Muscle of back (tissue), 11 donors: ENCODE measurements around the gene ARHGAP15. TPM values are rescaled to one million over a fixed set of nuclear protein-coding genes. Genes with fewer than 3 reads are reported as not detected.

Experiments used
- DNase-seq, 3 donors: peaks; one replicate each; pipeline versions ENCODE4 v3.0.0 to v3.0.0-alpha.2; 2013
- polyA plus RNA-seq, 10 donors: library from polyadenylated mRNA; unstranded; fragments of 120-200 nt; gene quantifications; one replicate each; pipeline ENCODE4 v1.2.1, GENCODE V29; 2013; ENCODE audit not compliant: insufficient read length in 10 of 10

The ARHGAP15 gene
- polyA plus RNA-seq, 10 donors = 6.3 to 14.6 (median 10.2) TPM

DNA sequence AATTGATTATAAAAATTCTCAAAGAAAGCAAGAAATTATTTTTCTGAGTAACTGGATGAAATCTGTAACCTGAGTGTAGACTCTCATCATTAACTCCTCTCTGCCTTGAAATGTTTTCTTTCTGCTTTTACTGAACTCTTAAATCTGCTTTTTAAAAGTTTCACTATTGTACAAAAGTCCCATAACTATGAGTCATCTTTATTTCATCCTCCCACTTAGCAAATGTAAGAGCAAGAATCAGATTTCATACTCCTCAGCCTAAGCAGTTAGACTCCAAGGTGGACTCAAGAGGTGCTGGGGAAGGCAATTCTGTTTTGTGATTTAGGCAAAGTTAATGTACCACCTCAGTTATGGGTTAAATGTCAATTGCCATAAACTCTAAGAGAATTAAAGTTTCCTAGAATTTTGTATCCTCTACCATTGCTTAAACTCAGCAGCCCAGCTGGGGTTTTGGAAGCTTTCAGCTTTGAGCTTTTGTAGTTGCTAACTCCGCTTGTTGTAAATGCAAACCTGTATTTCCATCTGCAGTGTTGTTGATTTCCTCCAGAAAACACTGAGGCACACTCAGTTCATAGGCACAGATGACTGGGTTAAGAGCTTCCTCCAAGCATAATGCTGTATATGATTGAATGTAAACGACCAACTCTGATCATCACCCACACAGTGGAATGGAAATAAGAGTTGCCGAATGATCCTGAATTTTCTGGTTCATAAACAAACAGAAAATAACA, 268.8 kb downstream of the ARHGAP15 start:
- peak in 2 of 3 donors; percentile 11 to 54 for DNase-seq

DNA sequence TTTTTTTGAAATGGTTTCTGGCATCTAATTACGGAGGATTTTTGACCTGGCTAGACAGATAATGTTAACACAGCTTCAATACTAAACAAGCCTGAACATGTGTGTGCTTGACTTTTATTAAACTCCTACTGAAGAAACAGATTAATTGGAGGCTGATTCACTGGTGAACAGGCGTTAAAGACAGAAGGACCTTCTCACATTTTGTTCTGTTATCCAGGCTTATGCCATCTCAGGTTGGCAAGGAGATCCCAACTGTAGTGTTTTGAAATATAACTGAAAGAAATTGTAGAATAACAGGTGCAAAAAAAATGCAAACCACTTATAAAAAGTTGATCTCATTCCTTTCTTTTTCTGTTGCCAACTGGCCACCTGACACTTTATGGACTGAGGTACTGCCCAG, 269.6 kb downstream of the ARHGAP15 start:
- DNase-seq = peak in 2 of 3 donors; percentile 7 to 27

GRCh38 chr2:143399631-143400069, 270.4 kb downstream of the ARHGAP15 start:
- no peak for DNase-seq

DNA sequence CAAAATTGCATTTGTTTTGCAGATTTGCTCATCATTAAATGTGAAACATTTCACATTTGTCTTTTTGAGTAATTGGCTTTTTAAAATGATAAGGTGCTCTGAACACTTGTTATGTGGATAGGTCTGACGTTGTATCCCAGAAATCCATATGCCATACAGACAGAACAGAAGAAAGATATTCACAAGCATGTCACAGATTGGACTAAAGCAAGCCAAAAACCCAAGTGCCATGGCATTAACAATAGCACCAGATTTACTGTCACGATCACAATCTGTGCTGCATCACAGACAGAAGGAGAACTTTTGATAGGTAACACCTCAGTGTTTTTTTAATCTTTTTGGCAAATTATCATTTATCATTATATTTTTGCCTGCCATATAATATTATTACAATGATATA, 272.6 kb downstream of the ARHGAP15 start:
- DNase-seq = no peak

GRCh38 chr2:143402451-143402850, 273.2 kb downstream of the ARHGAP15 start:
- DNase-seq = no peak

DNA sequence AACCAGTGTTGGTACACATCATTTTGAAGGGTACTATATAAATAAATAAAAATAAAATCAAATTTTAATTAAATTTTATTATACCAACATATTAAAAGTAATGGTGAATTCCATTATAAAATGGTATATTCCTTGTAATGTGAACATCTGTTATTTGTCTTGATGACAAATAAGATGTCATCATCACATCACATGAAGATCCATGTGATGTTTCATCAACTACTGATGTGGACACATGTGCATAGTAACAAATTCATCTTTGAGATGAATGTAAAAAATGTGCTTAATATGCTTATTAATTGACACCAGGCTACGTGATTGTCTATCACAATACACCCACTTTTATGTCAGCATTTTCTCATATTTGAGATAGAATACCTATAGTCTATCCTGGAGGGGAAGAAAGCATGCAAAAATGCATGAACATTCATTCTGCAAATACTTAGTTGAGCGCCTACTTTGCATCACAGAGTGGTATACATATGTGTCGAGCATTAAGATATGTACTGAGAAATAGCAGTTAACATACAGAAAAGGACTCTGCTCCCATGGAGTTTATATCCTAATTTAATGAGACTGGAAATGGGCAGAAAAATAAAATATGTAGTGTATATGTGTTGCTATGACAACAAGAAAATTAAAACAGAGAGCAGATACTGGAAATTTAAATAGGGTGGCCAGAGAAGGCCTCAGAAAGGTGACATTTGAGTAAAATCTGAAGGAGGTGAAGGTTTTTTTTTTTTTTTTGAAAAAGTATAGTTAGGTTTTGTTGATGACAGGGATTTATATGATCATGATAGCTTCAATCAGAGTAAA, 281.1 kb downstream of the ARHGAP15 start:
- no peak for DNase-seq

GRCh38 chr2:143415571-143415970, 286.4 kb downstream of the ARHGAP15 start:
- no peak for DNase-seq

DNA sequence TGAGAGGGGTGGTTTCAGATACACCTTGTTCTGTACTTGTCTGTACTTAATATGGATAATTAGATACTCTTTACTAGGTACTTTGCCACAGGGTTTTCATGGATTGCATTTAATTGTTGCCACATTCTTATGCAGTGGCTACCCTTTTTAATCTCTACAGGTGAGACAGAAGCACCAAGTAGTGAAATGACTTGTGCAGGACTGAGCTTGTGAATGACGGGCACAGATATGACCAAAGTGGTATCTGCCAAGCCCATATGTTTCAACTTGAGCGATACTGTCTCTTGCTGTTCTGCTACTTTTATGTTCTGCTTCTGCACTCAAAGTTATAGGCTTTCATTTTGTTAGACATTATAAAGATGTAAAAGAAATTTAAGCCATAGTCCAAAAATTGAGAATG, 288.2 kb downstream of the ARHGAP15 start:
- no peak for DNase-seq

DNA sequence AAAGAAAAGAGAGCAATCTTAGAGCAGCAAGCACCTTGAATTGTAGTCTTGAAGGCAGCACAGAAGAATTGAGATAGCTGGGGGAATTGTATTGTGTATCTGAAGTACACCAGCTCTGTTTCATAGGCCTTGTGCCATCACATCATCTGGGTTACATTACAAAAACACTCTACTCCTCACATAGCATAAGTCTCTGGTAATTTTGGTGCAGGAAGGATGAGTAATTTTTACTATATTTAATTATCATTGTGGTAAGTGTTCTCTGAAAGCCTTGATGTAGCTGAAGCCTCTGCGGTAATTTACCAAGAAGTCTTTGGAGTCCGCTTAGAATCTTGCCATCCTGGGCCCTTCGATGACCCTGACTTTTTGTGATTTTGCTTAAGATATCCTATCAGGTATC, 291.1 kb downstream of the ARHGAP15 start:
- no peak for DNase-seq

DNA sequence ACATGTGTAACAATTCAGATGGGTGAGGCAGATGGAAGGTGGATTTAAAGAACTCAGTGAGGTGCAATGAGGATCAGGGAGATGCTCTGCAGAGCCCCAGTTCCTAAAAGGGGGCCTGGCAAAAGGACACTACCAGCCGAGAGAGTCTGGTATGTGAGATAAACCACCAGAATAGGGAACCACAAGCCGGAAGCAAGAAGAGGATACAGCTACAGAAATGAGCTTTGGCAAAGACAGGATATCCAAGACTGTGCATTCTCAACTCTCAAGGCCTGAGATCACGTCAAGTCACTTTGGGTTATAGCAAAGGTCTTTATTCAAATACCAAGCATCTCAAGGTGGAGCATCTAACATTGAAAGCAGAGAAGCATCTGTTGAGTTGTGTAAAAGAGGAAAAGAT, 293.5 kb downstream of the ARHGAP15 start:
- no peak for DNase-seq

DNA sequence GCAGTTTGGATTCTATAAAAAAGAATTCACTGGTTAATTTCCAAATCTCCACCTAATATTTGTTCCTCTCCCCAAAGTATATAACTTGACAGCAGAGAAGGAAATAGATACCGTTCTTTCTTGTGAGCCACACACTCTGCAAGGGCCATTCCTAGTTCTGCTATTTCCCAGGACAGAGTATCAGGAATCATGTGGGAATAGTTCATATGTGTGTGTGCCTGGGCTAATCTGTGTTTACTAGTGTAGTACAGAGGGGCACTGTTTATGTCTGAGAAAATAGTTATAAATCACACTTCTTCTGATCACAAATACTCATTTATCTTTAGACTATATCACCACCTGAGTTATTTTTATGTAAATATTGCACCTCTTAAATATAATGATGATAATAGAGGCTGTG, 296.7 kb downstream of the ARHGAP15 start:
- no peak for DNase-seq

DNA sequence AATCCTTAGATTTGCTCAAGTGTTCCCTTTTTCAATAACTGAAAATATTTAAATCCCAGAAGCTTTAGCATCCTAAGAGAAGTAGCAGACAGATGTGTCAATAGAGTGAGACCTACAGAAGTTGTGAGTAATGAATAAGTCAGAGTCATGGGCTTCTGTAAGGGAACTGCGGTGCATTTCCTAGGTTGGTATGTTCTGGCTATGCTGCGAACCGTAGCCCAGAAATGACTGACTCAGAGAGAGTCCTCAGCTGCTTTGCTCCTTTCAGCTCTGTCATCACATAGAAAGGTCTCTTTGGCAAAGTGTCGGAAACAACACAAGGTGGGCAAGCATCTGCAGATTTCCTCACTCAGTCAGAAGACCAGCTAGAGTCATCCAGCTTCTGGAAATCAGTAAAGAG, 297.1 kb downstream of the ARHGAP15 start:
- peak in 1 of 3 donors; percentile 57 for DNase-seq

DNA sequence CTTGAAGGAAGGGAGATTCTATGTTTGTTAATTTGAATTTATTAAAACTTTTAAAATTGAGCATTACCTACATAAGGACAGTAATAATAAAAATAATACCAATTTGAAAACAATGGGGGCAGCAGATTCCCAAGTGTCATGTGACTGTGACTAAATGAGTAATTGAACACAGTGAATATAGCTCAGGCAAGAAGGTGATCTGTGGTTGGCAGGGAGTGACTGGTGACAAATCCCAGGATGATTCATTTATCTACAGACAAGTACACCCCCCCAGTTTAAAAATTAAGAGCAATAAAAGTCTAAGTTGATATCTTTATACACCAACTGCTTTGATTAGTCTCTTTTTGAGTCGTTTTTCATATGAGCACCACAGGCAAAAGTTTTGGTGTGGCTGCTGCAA, 299.5 kb downstream of the ARHGAP15 start:
- DNase-seq = no peak

GRCh38 chr2:143429932-143430679, 300.9 kb downstream of the ARHGAP15 start:
- DNase-seq = peak in 1 of 3 donors; percentile 39

- DNase-seq = no peak
Measured at GRCh38 chr2:143431316-143431715, 302.1 kb downstream of the ARHGAP15 start.

DNA sequence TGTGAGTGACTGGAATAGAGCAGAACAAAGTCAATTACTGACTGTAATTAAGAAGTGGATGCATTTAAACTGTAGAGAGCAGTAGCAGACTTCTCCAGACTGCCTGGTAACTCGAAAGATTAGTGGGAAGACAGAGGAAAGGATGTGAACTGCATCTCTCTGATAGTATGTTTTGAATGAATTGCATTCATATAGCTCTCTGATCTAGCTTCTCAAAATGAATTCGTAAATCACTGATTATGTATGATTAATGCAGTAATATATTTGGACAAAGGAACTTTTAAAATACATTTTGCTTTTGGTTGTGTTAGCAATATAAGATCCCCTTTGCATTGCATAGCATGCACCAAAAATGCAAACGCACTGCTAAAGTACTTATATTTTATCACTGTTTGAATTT, 304.0 kb downstream of the ARHGAP15 start:
- DNase-seq = peak in 2 of 3 donors; percentile 42 to 70

GRCh38 chr2:143433840-143434239, 304.6 kb downstream of the ARHGAP15 start:
- DNase-seq = no peak

GRCh38 chr2:143434445-143434844, 305.2 kb downstream of the ARHGAP15 start:
- peak in 1 of 3 donors; percentile 30 for DNase-seq

GRCh38 chr2:143435131-143435530, 305.9 kb downstream of the ARHGAP15 start:
- peak in 1 of 3 donors; percentile 50 for DNase-seq

DNA sequence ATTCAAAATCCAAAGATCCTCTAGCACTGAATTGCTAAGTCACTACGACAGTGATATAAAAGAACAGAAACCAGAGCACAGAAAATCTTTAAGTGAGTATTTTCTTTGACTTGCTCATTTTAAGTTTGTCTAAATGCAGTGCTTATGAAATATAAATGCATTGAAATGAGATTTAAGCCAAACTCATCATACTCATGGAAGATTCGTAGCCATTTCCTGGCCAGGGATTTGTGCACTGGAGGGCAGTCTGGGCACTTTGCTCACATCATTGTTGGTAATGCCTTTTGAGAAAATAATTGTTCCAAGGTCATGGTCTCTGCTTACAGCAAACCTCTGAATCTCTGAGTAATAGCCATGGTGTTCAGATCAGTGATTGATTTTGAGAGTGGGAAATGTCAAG, 307.7 kb downstream of the ARHGAP15 start:
- DNase-seq = no peak

DNA sequence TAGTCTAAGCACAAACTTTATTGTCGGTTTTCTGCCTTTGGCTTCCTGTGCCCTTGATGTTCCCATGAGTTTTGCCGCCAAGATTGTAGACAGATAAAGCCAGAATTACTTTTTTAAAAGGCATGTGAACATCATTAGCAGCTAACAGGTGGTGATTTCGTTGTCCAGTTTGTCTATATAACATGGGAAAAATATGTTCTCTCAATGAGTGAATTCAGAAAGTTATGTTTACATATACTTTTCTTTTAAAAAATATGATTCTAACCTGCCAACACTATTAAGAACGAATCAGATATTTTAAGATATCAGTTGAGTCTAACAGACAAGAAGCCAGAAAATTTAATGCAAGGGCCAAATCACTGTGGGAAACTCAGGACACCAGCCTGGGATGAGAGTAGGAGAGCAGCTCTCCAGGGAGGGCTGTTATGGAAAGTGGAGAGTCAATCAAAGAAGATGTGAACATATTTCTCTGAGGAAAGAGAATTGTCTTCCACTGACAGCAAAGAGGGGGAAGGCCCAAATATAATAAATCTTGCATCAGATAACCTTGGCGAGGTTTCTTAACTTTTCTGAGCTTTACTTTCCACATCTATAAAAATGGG, 311.3 kb downstream of the ARHGAP15 start:
- peak; percentile 38 to 68 (median 45) for DNase-seq

GRCh38 chr2:143442193-143442592, 313.0 kb downstream of the ARHGAP15 start:
- no peak for DNase-seq
